BJ (cell line): ENCODE measurements around the gene BPHL. TPM values are rescaled to one million over a fixed set of nuclear protein-coding genes. Genes with fewer than 3 reads are reported as not detected.
A peak's percentile ranks its signal among the peaks of the same experiment; 100 is the strongest.

Experiments used
- CTCF ChIA-PET: fragments of 350-600 bp; formaldehyde crosslinking; extraction: SDS; loops from one replicate; lab custom pipeline; 2021; ENCODE audit warnings: antibody characterized with exemption, inconsistent platforms; lab: Yijun Ruan, JAX
- POLR2A ChIA-PET: fragments of 300-600 bp; sonication (Branson Sonifier 250); formaldehyde crosslinking; extraction: SDS; loops from one replicate; lab custom pipeline; 2021; ENCODE audit warnings: antibody characterized with exemption; lab: Charles Lee
- DNase-seq: peaks from one replicate; pipeline ENCODE4 v3.0.0-alpha.2; 2011; ENCODE audit warnings: low read depth
- H3K27me3 ChIP-seq: 2 replicates; pipeline ENCODE4 v1.6.0; 2011; ENCODE audit warnings: low read length; ENCODE audit not compliant: control insufficient read depth, insufficient read depth
- H3K36me3 ChIP-seq: 2 replicates; pipeline ENCODE4 v1.5.1; 2011; ENCODE audit warnings: low read length; ENCODE audit not compliant: control insufficient read depth, insufficient read depth
- H3K4me3 ChIP-seq: 2 replicates; pipeline ENCODE4 v1.5.1; 2011; ENCODE audit warnings: low read depth, mild to moderate bottlenecking, control low read depth, low read length
- polyA plus RNA-seq: library from polyadenylated mRNA; depleted of rRNA; stranded (reverse); fragments of >200 nt; gene quantifications from 2 replicates; pipeline ENCODE4 v1.2.3, GENCODE V29; 2011
- TF ChIP-seq, protein P1 (sequence below): IDR thresholded peaks from 2 replicates; pipeline ENCODE4 v1.5.1; 2011; ENCODE audit warnings: low read depth, mild to moderate bottlenecking, control low read depth, inconsistent platforms, low read length, moderate library complexity; ENCODE audit not compliant: insufficient read depth

The BPHL gene
- polyA plus RNA-seq, 1 experiment = 12.1 TPM

DNA sequence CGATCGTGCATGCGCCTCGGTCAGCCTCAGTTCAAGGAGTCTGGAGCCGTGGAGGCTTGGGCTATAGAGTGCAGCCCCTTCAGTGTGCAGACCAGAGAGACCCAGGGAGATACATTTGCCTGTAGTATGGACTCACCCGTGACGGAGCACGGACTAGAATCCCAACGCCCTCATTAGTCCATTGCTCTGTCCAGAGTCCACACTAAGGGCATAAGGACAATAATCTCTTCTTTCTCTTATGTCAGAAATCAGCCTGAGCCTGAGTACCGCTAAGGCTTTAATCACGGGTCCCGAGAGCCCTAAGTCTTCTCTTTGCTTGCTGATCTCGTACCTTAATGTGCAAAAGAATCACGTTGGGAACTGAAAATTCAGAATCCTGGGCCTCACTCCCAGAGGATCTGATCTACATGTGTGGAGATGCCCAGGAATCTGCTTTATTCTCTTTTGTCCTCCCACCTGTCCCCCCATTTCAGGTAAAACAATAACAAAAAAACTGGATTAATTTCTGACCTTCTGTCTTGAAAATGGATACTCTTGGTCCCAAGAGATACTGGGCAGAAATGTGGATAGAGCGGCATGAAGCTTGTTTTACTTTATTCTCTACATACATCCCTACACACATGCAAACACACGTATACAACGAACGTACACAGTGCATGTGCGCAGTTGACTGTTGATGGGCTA, 671 bp downstream of the BPHL start:
- DNase-seq = no peak
- CTCF ChIA-PET = interaction anchor here (0.6 to 1.4 kb wide), 4 partner anchors 18 to 132 kb away, joined by 3 to 8 read pairs (median 4); no protein-coding TSS in a partner anchor
- TF ChIP-seq, protein P1, sequence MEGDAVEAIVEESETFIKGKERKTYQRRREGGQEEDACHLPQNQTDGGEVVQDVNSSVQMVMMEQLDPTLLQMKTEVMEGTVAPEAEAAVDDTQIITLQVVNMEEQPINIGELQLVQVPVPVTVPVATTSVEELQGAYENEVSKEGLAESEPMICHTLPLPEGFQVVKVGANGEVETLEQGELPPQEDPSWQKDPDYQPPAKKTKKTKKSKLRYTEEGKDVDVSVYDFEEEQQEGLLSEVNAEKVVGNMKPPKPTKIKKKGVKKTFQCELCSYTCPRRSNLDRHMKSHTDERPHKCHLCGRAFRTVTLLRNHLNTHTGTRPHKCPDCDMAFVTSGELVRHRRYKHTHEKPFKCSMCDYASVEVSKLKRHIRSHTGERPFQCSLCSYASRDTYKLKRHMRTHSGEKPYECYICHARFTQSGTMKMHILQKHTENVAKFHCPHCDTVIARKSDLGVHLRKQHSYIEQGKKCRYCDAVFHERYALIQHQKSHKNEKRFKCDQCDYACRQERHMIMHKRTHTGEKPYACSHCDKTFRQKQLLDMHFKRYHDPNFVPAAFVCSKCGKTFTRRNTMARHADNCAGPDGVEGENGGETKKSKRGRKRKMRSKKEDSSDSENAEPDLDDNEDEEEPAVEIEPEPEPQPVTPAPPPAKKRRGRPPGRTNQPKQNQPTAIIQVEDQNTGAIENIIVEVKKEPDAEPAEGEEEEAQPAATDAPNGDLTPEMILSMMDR = no peak

DNA sequence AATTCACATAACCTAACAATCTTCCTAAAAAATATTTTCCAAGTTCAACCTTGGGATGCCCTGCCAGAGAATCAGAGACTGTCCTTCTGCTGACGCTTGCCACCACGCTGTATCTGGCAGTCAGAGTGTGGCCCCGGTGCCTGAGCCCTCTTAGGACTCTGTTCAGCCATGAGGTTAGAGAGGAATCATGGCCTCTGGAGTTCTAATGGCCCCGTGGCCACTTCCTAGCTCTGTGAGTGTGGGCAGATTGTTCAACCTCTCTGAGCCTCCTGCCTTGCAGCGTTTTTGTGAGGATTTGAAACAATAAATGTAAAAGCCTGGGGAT, 2.2 kb downstream of the BPHL start:
- POLR2A ChIA-PET = no interaction called here
- Histone ChIP-seq H3K27me3 (no peaks in the 10 kb centered on the region), H3K36me3 (no peaks in the 10 kb centered on the region), H3K4me3 (no peak overlapping the region)
- TF ChIP-seq, protein P1 = no peak
- no peak for DNase-seq
- CTCF ChIA-PET = interaction anchor here (0.8 to 1.4 kb wide), 3 partner anchors 127 to 131 kb away, joined by 3 read pairs; no protein-coding TSS in a partner anchor

More for the DNA sequence above, 671 bp downstream of the BPHL start:
- Histone ChIP-seq H3K36me3 (peaks cover 8% of the 10 kb centered on the region), H3K4me3 (peak overlapping the region; percentile 76), H3K27me3 (no peaks in the 10 kb centered on the region)
- POLR2A ChIA-PET = no interaction called here

DNA sequence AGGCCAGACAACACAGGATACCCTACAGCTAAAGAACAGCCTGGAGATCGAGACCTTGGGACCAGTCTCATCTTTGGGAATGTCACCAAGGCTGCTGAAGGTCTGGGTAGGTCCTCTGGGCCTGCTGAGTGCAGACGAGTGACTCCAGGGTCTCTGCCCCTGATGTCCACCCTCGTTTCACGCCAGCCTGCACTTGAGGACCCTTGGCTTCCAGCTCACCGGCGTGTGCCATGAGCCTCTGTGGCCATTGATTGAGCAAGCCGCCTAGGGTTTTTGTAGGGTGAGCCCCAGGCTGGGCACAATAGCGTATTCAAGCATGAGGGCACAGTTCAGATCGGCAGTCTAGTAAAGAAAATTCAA, 4.3 kb downstream of the BPHL start:
- no peak for DNase-seq
- CTCF ChIA-PET = interaction anchor here (2.0 to 3.0 kb wide), 2 partner anchors 128 to 131 kb away, joined by 5 to 11 read pairs; no protein-coding TSS in a partner anchor
- H3K27me3 ChIP-seq = no peaks in the 10 kb centered on the region
- TF ChIP-seq, protein P1 = no peak
- no peak overlapping the region for H3K4me3 ChIP-seq
- H3K36me3 ChIP-seq = no peaks in the 10 kb centered on the region
- POLR2A ChIA-PET = no interaction called here

DNA sequence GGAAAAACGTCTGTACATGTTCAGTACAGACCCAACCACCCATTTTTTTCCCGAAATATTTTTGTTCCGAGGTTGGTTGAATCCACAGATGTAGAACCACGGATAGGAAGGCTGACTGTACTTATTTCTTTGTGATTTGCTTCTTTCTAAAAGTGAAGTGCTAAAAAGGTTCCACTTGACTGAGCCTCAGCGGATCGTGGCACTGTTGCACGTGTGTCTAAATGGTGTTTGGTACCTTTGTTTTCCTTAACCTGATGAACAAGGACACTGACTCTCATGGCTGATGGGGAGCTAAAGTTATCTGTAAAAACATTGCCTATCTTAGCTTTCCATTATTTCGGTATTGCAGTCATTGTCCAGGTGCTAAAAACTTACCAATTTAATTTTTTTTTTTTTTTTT, 6.2 kb downstream of the BPHL start:
- H3K4me3 ChIP-seq = no peak overlapping the region
- DNase-seq = no peak
- TF ChIP-seq, protein P1 = no peak
- POLR2A ChIA-PET = no interaction called here
- H3K27me3 ChIP-seq = no peaks in the 10 kb centered on the region
- CTCF ChIA-PET = interaction anchor here (0.7 to 3.0 kb wide), 3 partner anchors 23 to 129 kb away, joined by 3 to 11 read pairs (median 5); no protein-coding TSS in a partner anchor
- H3K36me3 ChIP-seq = 0 out of 2 replicates have a peak, but pooled peaks cover 2% of the 10 kb centered on the region

DNA sequence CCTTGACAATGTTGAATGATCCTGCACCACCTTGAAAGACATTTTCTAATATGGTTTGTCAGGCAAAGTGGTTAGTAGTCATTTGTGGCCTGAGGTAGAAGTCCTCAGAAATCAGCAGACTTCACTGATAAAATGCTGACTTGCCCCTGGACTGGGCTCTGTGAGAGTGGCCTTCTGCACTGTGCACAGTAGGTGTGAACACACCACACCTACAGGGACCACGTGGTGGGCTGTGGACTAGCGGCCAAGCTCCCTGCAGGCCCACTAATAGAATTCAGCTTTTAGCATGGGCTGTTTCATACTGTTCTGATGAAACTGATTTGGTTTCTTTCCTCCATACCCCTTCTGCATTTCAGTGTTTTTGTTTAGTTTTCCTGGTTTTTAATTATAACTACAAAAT, 7.3 kb downstream of the BPHL start:
- Histone ChIP-seq H3K27me3 (no peaks in the 10 kb centered on the region), H3K4me3 (no peak overlapping the region), H3K36me3 (0 out of 2 replicates have a peak, but pooled peaks cover 4% of the 10 kb centered on the region)
- TF ChIP-seq, protein P1 = no peak
- CTCF ChIA-PET = interaction anchor here (0.6 to 1.4 kb wide), 6 partner anchors 9 to 132 kb away, joined by 3 to 9 read pairs (median 3); no protein-coding TSS in a partner anchor
- POLR2A ChIA-PET = no interaction called here
- no peak for DNase-seq
